MV-4-11 (cell line): ENCODE results near the gene APBA2.
"Not testable (repeated sequence)": the region's sequence is repeated elsewhere in the genome, so short reads cannot be mapped to it uniquely, and the experiment has no call there.

Experiments used
- DNase-seq: peaks from one replicate; lab custom pipeline; 2025; lab: John Stamatoyannopoulos, UW

The APBA2 gene

GRCh38 chr15:28878209-28878608, 7.6 kb upstream of the APBA2 start:
- no peak for DNase-seq

GRCh38 chr15:28879551-28879950, 6.2 kb upstream of the APBA2 start:
- DNase-seq = no peak

GRCh38 chr15:28880680-28881079, 5.1 kb upstream of the APBA2 start:
- no peak for DNase-seq

GRCh38 chr15:28881170-28881569, 4.6 kb upstream of the APBA2 start:
- DNase-seq = peak; percentile 25

- peak; percentile 22 for DNase-seq
Measured at GRCh38 chr15:28881600-28881999, 4.2 kb upstream of the APBA2 start.

- DNase-seq = no peak
Measured at GRCh38 chr15:28884151-28884940, 1.4 kb upstream of the APBA2 start.

GRCh38 chr15:28885128-28885629, 595 bp upstream of the APBA2 start:
- no peak for DNase-seq

- DNase-seq = no peak
Measured at GRCh38 chr15:28886431-28887338, 911 bp downstream of the APBA2 start.

GRCh38 chr15:28887339-28888174, 1.8 kb downstream of the APBA2 start:
- DNase-seq = no peak

GRCh38 chr15:28888302-28888894, 2.6 kb downstream of the APBA2 start:
- DNase-seq = no peak

- no peak for DNase-seq
Measured at GRCh38 chr15:28888900-28889299, 3.1 kb downstream of the APBA2 start.

- DNase-seq = no peak
Measured at GRCh38 chr15:28889346-28889745, 3.6 kb downstream of the APBA2 start.

GRCh38 chr15:28889871-28890270, 4.1 kb downstream of the APBA2 start:
- not testable (repeated sequence) for DNase-seq

- not testable (repeated sequence) for DNase-seq
Measured at GRCh38 chr15:28890291-28890690, 4.5 kb downstream of the APBA2 start.

GRCh38 chr15:28890711-28891495, 5.1 kb downstream of the APBA2 start:
- peak; percentile 31 for DNase-seq

- no peak for DNase-seq
Measured at GRCh38 chr15:28891588-28891987, 5.8 kb downstream of the APBA2 start.

- no peak for DNase-seq
Measured at GRCh38 chr15:28892789-28893610, 7.2 kb downstream of the APBA2 start.

GRCh38 chr15:28894631-28895030, 8.9 kb downstream of the APBA2 start:
- no peak for DNase-seq

GRCh38 chr15:28895146-28895545, 9.4 kb downstream of the APBA2 start:
- DNase-seq = no peak

GRCh38 chr15:28895566-28895965, 9.8 kb downstream of the APBA2 start:
- DNase-seq = no peak
